Measurements from ENCODE around the gene LCN15. TPM values are rescaled to one million over a fixed set of nuclear protein-coding genes. Genes with fewer than 3 reads are reported as not detected.

LCN15 gene
- total and polyA plus RNA-seq, 10 of the 15 experiments (the other 5 are each of a cell fraction or from before 2014, with no cell fraction given), result 0.37 to 0.50 TPM; not detected in 8

- peak; percentile 54 for TF ChIP-seq USF2 (IDR thresholded peaks at IDR 0.05; ENCODE audit: borderline replicate concordance, low read depth, low read length)
- peak; percentile 88 for TF ChIP-seq NFYB (IDR thresholded peaks at IDR 0.05; ENCODE audit: insufficient read depth, low read depth, low read length)
- TF ChIP-seq HCFC1 (IDR thresholded peaks at IDR 0.05; ENCODE audit: low read length), result peak; percentile 71
- TF ChIP-seq ATF3 (IDR thresholded peaks at IDR 0.05; ENCODE audit: borderline replicate concordance, extremely low read depth, low read depth, low read length), result peak; percentile 70; the same call in 1 of the 2 replicates
- TF ChIP-seq USF1 (IDR thresholded peaks at IDR 0.05; ENCODE audit: borderline replicate concordance, extremely low read length, insufficient read depth, low read depth, low read length), result peak; percentile 94
- 0 out of 2 replicates have a peak, but pooled peaks have one; percentile 24 for TF ChIP-seq CBX5 (IDR thresholded peaks at IDR 0.05; ENCODE audit: low read depth)
- peak; percentile 57; the same call in 1 of the 2 replicates for TF ChIP-seq RAD51 (IDR thresholded peaks at IDR 0.05)
- TF ChIP-seq SIN3A (IDR thresholded peaks at IDR 0.05; ENCODE audit: low read depth, low read length), result no peak
- TF ChIP-seq GABPA (IDR thresholded peaks at IDR 0.05; ENCODE audit: low read depth), result no peak
- TF ChIP-seq TCF3 (IDR thresholded peaks at IDR 0.05; ENCODE audit: borderline replicate concordance, insufficient read depth, low read depth, low read length), result no peak
- TF ChIP-seq MAX (IDR thresholded peaks at IDR 0.05; ENCODE audit: low read depth, low read length), result no peak
Measured at GRCh38 chr9:136773386-136774044, 9.2 kb upstream of the LCN15 start (continued).
